ENCODE results near the gene SHFL.

The SHFL gene

GRCh38 chr19:10135551-10136334 lies 49.6 kb downstream of the SHFL start:
- no peak for DNase-seq

- no peak for DNase-seq
These were observed 50.8 kb downstream of the SHFL start for GRCh38 chr19:10136936-10137335.

GRCh38 chr19:10137751-10138682 lies 51.9 kb downstream of the SHFL start:
- no peak for DNase-seq

GRCh38 chr19:10138879-10139795 lies 53.0 kb downstream of the SHFL start:
- no peak for DNase-seq

- no peak for DNase-seq
These were observed 53.8 kb downstream of the SHFL start for GRCh38 chr19:10139952-10140351.

GRCh38 chr19:10141479-10141878 lies 55.4 kb downstream of the SHFL start:
- no peak for DNase-seq

- no peak for DNase-seq
These were observed 55.9 kb downstream of the SHFL start for GRCh38 chr19:10141973-10142372.

Data from NCI-H510A (cell line).